Measurements from ENCODE around the gene ABCA13.

DNA sequence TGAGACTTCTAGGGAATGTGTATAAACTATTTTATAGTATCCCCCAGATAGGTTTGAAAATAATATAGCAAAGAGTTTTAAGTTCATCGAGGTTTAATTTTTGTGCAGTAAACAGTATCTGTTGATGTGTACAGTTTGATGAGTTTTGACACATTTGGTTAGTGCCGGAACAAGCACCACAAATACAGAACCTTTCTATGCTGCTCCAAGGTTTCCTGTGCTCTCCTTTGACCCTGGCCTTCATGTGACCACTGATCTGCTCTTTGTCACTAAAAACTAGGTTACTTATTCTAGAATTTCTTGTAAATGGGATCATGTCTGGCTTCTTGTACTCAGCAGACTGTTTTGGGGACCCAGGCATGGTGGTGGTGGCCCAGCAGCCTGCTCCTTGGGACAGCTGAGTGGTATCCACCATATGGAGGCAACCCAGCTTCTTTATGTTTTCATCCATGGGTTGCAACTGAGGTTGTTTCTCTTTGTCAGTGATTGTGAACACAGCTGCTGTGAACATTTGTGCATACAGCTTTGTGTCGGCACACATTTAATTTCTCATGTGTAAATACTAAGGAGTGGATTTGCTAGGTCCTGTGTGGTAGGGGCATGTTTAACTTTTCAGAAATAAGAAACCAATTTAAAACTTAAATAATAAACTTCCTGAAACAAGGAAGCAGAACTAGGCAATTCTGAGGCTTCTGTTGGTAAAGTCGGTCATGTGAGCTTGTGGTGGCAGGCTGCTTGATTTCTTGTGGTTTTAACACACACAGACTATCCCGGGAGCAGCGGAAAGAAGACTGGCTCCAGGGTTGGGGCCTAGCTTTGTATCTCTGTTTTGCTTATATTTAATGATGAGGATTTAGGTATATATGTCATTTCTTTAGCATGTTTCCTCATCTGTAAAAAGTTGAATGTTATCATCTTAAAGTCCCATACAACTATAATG lies 219.4 kb downstream of the ABCA13 start:
- TF ChIP-seq, protein P1, sequence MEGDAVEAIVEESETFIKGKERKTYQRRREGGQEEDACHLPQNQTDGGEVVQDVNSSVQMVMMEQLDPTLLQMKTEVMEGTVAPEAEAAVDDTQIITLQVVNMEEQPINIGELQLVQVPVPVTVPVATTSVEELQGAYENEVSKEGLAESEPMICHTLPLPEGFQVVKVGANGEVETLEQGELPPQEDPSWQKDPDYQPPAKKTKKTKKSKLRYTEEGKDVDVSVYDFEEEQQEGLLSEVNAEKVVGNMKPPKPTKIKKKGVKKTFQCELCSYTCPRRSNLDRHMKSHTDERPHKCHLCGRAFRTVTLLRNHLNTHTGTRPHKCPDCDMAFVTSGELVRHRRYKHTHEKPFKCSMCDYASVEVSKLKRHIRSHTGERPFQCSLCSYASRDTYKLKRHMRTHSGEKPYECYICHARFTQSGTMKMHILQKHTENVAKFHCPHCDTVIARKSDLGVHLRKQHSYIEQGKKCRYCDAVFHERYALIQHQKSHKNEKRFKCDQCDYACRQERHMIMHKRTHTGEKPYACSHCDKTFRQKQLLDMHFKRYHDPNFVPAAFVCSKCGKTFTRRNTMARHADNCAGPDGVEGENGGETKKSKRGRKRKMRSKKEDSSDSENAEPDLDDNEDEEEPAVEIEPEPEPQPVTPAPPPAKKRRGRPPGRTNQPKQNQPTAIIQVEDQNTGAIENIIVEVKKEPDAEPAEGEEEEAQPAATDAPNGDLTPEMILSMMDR (IDR thresholded peaks at IDR 0.05), result no peak
- no peak for TF ChIP-seq POLR2A (IDR thresholded peaks at IDR 0.05)
- TF ChIP-seq POLR2AphosphoS5 (IDR thresholded peaks at IDR 0.05), result no peak
- no peak for TF ChIP-seq EP300 (IDR thresholded peaks at IDR 0.05; ENCODE audit: low read depth)
